ENCODE measurements around the gene PLA2G4E.

DNA sequence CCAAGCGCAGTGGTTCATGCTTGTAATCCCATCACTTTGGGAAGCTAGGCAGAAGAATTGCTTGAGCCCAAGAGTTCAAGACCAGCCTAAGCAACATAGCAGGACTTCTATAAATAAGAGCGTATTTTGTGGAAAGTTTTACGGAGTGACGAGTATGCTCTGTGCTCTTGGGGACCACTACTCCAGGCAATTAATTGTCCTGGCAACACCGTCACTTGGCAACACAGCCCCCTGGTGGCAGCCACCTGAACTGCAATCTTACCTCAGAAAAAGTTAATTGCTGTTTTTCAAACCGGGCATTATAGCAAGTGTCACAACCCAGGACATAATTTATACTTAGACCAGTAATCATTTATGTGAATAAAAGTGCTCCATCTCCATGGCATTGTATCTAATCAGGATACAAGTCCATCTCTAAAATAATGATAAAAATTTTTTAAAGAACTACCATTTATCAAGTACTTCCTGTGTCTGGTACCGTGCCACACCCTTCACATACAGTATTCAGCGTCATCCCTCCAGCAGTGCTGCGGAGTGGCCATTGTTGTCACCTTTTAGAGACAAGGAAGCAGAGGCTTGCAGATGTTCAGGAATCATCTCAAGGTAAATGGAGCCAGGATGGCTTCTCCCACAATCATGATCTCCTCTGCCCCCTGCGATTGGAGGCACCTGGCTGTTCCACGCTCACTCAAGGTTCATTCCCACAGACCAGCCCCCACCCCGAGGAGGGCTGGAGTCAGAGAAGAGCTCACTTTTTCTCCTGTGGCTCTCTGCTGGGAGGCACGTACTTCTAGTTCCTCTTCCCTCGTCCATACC is 39.0 kb upstream of the PLA2G4E start:
- TF ChIP-seq RBM39 (IDR thresholded peaks at IDR 0.05; ENCODE audit: low read depth, low read length, poor library complexity, severe bottlenecking) (no peak), PHF20 (CRISPR knock-in tag; IDR thresholded peaks at IDR 0.05) (no peak), YEATS2 (CRISPR knock-in tag; IDR thresholded peaks at IDR 0.05; ENCODE audit: borderline replicate concordance) (no peak), ZSCAN22 (CRISPR knock-in tag; IDR thresholded peaks at IDR 0.05) (no peak), GTF2F1 (IDR thresholded peaks at IDR 0.05; ENCODE audit: low read length) (no peak), BHLHE40 (IDR thresholded peaks at IDR 0.05; ENCODE audit: low read length) (no peak), ZNF83 (CRISPR knock-in tag; IDR thresholded peaks at IDR 0.05; ENCODE audit: borderline replicate concordance) (no peak), FOXK2 (IDR thresholded peaks at IDR 0.05) (no peak), ZNF251 (CRISPR knock-in tag; IDR thresholded peaks at IDR 0.05) (no peak), TBL1XR1 (IDR thresholded peaks at IDR 0.05; ENCODE audit: borderline replicate concordance, low read length, partially characterized antibody) (no peak), CEBPB (IDR thresholded peaks at IDR 0.05; ENCODE audit: borderline replicate concordance, low read depth, low read length) (no peak)
- TF ChIP-seq, protein P1, sequence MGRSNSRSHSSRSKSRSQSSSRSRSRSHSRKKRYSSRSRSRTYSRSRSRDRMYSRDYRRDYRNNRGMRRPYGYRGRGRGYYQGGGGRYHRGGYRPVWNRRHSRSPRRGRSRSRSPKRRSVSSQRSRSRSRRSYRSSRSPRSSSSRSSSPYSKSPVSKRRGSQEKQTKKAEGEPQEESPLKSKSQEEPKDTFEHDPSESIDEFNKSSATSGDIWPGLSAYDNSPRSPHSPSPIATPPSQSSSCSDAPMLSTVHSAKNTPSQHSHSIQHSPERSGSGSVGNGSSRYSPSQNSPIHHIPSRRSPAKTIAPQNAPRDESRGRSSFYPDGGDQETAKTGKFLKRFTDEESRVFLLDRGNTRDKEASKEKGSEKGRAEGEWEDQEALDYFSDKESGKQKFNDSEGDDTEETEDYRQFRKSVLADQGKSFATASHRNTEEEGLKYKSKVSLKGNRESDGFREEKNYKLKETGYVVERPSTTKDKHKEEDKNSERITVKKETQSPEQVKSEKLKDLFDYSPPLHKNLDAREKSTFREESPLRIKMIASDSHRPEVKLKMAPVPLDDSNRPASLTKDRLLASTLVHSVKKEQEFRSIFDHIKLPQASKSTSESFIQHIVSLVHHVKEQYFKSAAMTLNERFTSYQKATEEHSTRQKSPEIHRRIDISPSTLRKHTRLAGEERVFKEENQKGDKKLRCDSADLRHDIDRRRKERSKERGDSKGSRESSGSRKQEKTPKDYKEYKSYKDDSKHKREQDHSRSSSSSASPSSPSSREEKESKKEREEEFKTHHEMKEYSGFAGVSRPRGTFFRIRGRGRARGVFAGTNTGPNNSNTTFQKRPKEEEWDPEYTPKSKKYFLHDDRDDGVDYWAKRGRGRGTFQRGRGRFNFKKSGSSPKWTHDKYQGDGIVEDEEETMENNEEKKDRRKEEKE (IDR thresholded peaks at IDR 0.05): no peak
- TF ChIP-seq, protein P2, sequence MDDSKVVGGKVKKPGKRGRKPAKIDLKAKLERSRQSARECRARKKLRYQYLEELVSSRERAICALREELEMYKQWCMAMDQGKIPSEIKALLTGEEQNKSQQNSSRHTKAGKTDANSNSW (CRISPR knock-in tag; IDR thresholded peaks at IDR 0.05; ENCODE audit: borderline replicate concordance): no peak

Data from HepG2 (cell line).